Measurements from ENCODE around the gene UBE3C. TPM values are rescaled to one million over a fixed set of nuclear protein-coding genes. Genes with fewer than 3 reads are reported as not detected.
"Not testable (repeated sequence)": the region's sequence is repeated elsewhere in the genome, so short reads cannot be mapped to it uniquely, and the experiment has no call there.

The UBE3C gene
- total and polyA plus RNA-seq, 4 donors: 12.7 to 91.8 (median 46.1) TPM

DNA sequence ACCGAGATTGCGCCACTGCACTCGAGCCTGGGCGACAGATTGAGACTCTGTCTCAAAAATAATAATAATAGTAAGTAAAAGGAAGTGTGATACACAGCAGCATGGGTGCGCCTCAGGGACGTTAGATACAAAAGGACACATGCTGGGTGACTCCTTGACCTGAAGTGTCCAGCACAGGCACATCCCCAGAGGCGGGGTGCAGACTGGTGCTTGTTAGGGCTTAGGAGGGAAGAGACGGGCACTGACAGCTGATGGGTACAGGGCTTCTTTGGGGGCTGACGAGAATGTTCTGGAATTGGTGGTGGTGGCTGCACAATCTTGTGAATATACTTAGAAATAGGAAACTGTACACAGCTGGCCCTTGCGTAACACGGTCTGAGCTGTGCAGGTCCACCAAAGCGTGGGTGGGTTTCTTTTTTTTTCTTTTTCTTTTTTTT, 136.3 kb downstream of the UBE3C start:
- Histone ChIP-seq H3K4me1 (ENCODE audit: control insufficient read depth in 5 of 5, insufficient read depth in 5 of 5, low read length in 5 of 5) (peaks cover 0 to 5% (median 0%) of the 10 kb centered on the region in 5 donors), H3K4me3 (no peak overlapping the region), H3K36me3 (ENCODE audit: control insufficient read depth in 4 of 4, insufficient read depth in 4 of 4, low read length in 4 of 4) (peaks cover 0 to 7% (median 2%) of the 10 kb centered on the region in 4 donors), H3K27me3 (ENCODE audit: control insufficient read depth in 3 of 3, insufficient read depth in 3 of 3, low read length in 2 of 3) (peaks cover 0 to 3% (median 0%) of the 10 kb centered on the region in 3 donors), H3K9me3 (ENCODE audit: control insufficient read depth in 4 of 4, insufficient read depth in 3 of 4, low read length in 3 of 4) (no peaks in the 10 kb centered on the region), H3K9ac (ENCODE audit: insufficient read depth in 1 of 2, low read length in 2 of 2) (no peak overlapping the region), H3K27ac (ENCODE audit: low read depth in 1 of 2, low read length in 1 of 2) (no peak overlapping the region)
- WGBS, 2 donors: 52 to 57% methylated on average over 12 of the region's 12 CpGs
- TF ChIP-seq, protein P1, sequence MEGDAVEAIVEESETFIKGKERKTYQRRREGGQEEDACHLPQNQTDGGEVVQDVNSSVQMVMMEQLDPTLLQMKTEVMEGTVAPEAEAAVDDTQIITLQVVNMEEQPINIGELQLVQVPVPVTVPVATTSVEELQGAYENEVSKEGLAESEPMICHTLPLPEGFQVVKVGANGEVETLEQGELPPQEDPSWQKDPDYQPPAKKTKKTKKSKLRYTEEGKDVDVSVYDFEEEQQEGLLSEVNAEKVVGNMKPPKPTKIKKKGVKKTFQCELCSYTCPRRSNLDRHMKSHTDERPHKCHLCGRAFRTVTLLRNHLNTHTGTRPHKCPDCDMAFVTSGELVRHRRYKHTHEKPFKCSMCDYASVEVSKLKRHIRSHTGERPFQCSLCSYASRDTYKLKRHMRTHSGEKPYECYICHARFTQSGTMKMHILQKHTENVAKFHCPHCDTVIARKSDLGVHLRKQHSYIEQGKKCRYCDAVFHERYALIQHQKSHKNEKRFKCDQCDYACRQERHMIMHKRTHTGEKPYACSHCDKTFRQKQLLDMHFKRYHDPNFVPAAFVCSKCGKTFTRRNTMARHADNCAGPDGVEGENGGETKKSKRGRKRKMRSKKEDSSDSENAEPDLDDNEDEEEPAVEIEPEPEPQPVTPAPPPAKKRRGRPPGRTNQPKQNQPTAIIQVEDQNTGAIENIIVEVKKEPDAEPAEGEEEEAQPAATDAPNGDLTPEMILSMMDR (IDR thresholded peaks at IDR 0.05; ENCODE audit: control extremely low read depth, extremely low read depth): no peak
- DNase-seq: no peak
- no peak for ATAC-seq (ENCODE audit: insufficient read depth, low FRiP score)

DNA sequence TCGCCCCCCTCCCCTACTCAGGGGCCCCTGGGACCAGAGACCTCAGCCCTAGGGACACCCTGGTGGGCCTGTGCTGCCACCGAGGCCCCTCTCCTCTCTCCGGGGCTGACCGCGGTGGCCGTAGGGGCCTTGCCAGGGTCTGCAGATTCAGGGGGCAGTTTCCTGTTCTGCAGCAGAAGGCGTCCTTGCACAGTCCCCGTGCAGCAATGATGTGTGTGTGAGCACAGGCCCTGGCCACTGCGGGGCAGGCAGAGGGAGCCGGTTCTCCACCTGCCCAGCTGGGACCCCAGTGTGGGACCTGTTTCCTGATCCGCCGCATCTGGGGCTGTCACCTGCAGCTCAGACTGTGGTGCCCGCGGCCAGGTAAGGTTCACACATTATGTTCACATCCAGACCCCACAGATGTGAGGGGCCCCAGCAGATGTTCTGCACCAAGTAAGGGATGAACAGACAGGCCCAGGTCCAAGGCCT, 137.4 kb downstream of the UBE3C start:
- Histone ChIP-seq H3K4me1 (ENCODE audit: control insufficient read depth in 5 of 5, insufficient read depth in 5 of 5, low read length in 5 of 5) (peaks cover 0 to 6% (median 0%) of the 10 kb centered on the region in 5 donors), H3K4me3 (no peak overlapping the region), H3K27me3 (ENCODE audit: control insufficient read depth in 3 of 3, insufficient read depth in 3 of 3, low read length in 2 of 3) (peaks cover 0 to 3% (median 0%) of the 10 kb centered on the region in 3 donors), H3K27ac (ENCODE audit: low read depth in 1 of 2, low read length in 1 of 2) (no peak overlapping the region), H3K9ac (ENCODE audit: insufficient read depth in 1 of 2, low read length in 2 of 2) (no peak overlapping the region), H3K36me3 (ENCODE audit: control insufficient read depth in 4 of 4, insufficient read depth in 4 of 4, low read length in 4 of 4) (peaks cover 0 to 4% (median 0%) of the 10 kb centered on the region in 4 donors), H3K9me3 (ENCODE audit: control insufficient read depth in 4 of 4, insufficient read depth in 3 of 4, low read length in 3 of 4) (no peaks in the 10 kb centered on the region)
- ATAC-seq (ENCODE audit: insufficient read depth, low FRiP score) (no peak), DNase-seq (no peak)
- WGBS, 2 donors: 71% methylated on average over 14 of the region's 14 CpGs
- TF ChIP-seq, protein P1 (IDR thresholded peaks at IDR 0.05; ENCODE audit: control extremely low read depth, extremely low read depth): no peak

DNA sequence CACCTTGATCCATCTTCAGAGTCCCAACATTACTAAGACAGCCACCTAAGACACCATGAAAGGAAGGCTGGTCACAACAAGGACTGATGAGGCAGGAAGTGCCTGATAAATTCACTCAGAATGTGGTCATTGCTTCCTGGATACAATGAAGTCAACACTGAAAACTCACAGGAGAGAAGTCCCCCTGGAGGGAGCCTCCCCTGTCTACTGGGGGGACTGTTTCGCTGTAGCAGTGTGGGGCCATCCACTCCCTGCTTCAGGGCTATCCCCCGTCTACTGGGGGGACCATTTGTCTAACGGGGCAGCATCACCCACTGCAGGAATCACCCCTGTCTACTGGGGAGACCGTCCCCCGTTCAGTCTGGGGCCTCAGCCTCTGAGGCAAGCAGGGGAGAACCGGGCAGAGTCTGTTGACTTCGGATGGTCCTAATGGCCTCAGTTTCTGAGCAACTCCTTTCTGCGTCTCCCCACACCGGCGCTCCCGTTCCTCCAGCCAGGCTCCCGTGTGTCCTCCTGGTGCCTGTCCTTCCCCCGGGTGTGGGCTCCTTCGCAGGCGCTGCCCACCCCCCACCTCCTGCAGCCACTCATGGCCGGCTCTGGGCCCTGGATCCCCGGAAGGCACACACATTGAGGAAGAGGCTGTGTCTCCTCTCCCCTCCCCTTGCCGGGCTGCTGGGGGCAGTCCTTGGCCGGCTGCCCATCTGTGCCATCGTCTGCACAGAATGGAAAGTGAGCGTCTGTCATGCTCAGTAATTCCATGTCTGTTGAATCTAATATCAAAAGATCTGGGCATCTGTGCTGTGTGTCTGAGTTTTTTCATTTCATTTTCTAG, 138.2 kb downstream of the UBE3C start:
- TF ChIP-seq, protein P1 (IDR thresholded peaks at IDR 0.05; ENCODE audit: control extremely low read depth, extremely low read depth): no peak
- no peaks in the 10 kb centered on the region for H3K9me3 ChIP-seq (ENCODE audit: control insufficient read depth in 4 of 4, insufficient read depth in 3 of 4, low read length in 3 of 4)
- H3K9ac ChIP-seq (ENCODE audit: insufficient read depth in 1 of 2, low read length in 2 of 2): no peak overlapping the region
- no peaks in the 10 kb centered on the region for H3K36me3 ChIP-seq (ENCODE audit: control insufficient read depth in 4 of 4, insufficient read depth in 4 of 4, low read length in 4 of 4)
- no peak overlapping the region for H3K4me3 ChIP-seq
- ATAC-seq (ENCODE audit: insufficient read depth, low FRiP score) (no peak), DNase-seq (no peak)
- 39 to 40% methylated on average over 21 of the region's 21 CpGs for WGBS, 2 donors
- peaks cover 0 to 3% (median 0%) of the 10 kb centered on the region in 3 donors for H3K27me3 ChIP-seq (ENCODE audit: control insufficient read depth in 3 of 3, insufficient read depth in 3 of 3, low read length in 2 of 3)
- H3K27ac ChIP-seq (ENCODE audit: low read depth in 1 of 2, low read length in 1 of 2): no peak overlapping the region
- H3K4me1 ChIP-seq (ENCODE audit: control insufficient read depth in 5 of 5, insufficient read depth in 5 of 5, low read length in 5 of 5): peaks cover 0 to 6% (median 0%) of the 10 kb centered on the region in 5 donors

DNA sequence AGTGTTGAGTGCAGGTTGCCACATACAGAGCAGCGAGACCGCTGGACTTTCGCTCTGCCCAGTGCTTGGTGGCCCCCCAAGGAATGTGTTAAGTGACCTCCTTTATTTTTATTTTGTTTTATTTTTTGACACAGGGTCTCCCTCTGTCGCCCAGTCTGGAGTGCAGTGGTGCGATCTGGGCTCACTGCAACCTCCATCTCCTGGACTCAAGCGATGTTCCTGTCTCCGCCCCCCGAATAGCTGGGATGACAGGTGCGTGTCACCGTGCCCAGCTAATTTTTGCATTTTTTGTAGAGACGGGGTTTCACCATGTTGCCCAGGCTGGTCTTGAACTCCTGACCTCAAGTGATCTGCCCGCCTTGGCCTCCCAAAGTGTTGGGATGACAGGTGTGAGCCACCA, 138.8 kb downstream of the UBE3C start:
- WGBS, 2 donors: 91 to 95% methylated on average over 12 of the region's 12 CpGs
- H3K9me3 ChIP-seq (ENCODE audit: control insufficient read depth in 4 of 4, insufficient read depth in 3 of 4, low read length in 3 of 4); H3K27ac ChIP-seq (ENCODE audit: low read depth in 1 of 2, low read length in 1 of 2); H3K27me3 ChIP-seq (ENCODE audit: control insufficient read depth in 3 of 3, insufficient read depth in 3 of 3, low read length in 2 of 3); H3K9ac ChIP-seq (ENCODE audit: insufficient read depth in 1 of 2, low read length in 2 of 2); ATAC-seq (ENCODE audit: insufficient read depth, low FRiP score); H3K4me1 ChIP-seq (ENCODE audit: control insufficient read depth in 5 of 5, insufficient read depth in 5 of 5, low read length in 5 of 5); H3K4me3 ChIP-seq; H3K36me3 ChIP-seq (ENCODE audit: control insufficient read depth in 4 of 4, insufficient read depth in 4 of 4, low read length in 4 of 4); DNase-seq: not testable (repeated sequence)

All from lung (tissue), 12 donors.